GM19240 (cell line): ENCODE data around the gene RELN.
"Not testable (repeated sequence)": the region's sequence is repeated elsewhere in the genome, so short reads cannot be mapped to it uniquely, and the experiment has no call there.

Source experiments
- DNase-seq: peaks from one replicate; pipeline ENCODE4 v3.0.0; 2011; ENCODE audit warnings: low spot score; ENCODE audit not compliant: insufficient read length

The RELN gene

DNA sequence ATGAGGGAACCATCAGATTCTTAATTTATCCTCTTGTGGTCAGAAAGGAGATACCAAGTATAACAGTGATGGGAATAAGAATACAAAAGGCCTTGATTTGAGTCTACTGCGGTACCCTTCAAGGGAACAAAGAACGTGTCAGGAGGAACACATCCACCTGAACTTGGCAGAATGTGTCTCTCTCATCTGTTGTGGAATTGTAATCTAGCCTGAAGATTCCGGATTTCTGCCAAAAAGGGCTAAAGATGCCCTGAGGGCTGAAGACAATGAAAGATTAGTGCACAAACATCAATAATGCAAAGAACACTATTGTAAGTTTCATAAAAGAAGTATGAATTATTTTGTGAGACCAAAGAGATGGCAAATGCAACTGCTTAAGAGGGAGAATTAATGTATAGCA lies 134.8 kb downstream of the RELN start:
- DNase-seq, result no peak

DNA sequence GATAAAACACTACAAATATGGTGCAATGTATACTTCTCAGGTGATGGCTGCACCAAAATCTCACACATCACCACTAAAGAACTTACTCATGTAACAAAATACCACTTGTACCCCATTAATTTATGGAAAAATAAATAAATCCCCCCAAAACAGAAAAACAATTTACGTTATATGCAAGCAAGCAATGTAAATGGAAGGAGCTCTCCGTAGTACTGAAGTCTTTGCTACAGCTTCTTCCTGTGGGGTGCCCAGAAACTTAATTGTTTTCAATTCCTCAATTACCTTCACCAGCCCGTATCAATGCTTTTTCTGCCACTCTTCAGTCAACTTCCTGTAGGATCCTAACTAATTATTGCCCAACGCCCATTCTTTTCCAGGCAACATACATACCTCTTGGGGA lies 138.1 kb downstream of the RELN start:
- no peak for DNase-seq

GRCh38 chr7:103843689-103844480 lies 145.6 kb downstream of the RELN start:
- DNase-seq, result no peak

GRCh38 chr7:103833401-103833800 lies 156.1 kb downstream of the RELN start:
- no peak for DNase-seq

GRCh38 chr7:103832438-103832837 lies 157.0 kb downstream of the RELN start:
- DNase-seq, result no peak

- no peak for DNase-seq
Observed at GRCh38 chr7:103824251-103824650, 165.2 kb downstream of the RELN start.

- DNase-seq, result no peak
Observed at GRCh38 chr7:103823084-103823483, 166.4 kb downstream of the RELN start.

- DNase-seq, result no peak
Observed at GRCh38 chr7:103821092-103821491, 168.4 kb downstream of the RELN start.

- DNase-seq, result not testable (repeated sequence)
Observed at GRCh38 chr7:103815972-103816371, 173.5 kb downstream of the RELN start.

DNA sequence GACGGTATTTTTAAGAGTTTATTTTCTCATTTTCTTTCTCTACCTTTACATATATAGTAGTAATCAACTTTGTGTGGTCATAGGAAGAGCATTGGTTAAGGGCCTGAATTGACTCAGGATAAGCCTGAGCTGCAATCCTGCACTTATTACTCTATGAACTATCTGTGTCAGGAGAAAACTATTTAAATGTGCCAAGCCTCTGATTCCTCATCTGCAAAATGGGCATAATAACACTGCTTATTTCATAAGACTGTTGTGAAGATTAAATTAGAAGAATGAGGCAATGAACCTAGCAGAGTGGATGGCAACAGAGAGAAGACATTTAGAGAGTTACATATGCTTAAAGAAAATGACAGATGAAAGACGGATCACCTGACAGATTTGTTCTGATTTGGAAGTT lies 175.5 kb downstream of the RELN start:
- DNase-seq, result no peak

DNA sequence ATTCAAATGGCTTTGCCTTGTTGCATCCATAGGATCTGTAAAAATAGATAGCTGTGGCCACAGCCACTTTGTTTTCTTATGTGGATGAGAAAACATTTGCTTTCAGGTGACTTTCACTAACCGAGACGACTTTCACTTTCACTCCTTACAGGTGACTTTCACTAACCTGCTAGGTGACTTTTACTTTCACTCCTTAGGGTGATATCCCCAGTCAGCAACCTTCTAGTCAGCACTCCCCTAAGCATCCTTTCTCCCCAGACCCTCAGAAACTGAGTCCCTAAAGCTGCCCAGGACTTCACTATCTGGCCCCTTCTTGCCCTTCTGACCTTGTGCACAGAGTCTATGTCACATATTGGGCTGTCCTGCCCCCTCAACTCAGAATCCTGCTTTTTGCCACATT lies 177.5 kb downstream of the RELN start:
- no peak for DNase-seq

DNA sequence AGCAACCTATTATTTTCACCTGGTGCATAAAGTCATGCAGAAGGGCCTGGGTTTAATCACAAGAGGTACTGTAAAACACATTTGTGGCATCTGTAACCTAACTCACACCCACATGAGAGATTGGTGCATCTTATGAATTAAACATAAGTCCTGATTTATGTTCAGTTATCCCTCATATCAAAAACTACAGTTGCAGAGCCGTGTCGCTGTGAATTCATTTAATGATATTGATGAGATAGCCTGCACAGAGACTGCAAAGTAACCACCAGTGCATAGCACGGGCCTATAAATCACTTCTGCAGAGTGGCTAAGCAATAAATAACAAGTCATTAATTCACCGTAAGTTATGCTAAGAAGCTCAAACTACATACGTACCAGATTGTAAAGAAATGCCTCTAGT lies 178.2 kb downstream of the RELN start:
- DNase-seq, result no peak

DNA sequence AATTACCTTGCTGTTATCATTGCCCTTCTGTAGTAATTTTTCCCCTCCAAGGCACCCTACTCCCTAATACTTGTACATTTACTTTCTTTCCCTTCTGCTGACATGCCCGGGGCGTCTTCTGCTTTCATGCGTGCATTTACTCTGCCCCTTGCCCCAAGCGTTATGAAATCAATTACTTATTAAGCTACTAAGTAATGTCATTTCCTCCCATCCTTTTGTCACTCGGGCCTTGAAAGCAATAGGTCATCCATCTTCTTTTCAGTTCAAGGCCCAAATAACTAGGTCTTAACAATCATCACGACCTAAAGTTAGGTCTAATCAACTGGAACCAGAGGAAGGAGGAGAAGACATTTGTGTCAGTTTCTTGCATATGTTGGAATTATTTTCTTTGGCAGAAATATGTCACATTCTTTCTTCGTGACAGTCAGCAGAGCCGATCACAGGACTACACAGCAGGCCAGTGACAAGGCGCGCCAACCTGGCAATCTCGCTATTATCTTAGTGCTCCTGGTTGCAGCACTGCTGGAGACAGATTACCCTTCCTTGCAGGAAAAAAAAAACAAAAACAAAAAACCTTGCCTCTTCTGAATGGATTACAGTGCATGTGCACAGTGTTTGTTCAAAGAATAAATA lies 179.2 kb downstream of the RELN start:
- no peak for DNase-seq

DNA sequence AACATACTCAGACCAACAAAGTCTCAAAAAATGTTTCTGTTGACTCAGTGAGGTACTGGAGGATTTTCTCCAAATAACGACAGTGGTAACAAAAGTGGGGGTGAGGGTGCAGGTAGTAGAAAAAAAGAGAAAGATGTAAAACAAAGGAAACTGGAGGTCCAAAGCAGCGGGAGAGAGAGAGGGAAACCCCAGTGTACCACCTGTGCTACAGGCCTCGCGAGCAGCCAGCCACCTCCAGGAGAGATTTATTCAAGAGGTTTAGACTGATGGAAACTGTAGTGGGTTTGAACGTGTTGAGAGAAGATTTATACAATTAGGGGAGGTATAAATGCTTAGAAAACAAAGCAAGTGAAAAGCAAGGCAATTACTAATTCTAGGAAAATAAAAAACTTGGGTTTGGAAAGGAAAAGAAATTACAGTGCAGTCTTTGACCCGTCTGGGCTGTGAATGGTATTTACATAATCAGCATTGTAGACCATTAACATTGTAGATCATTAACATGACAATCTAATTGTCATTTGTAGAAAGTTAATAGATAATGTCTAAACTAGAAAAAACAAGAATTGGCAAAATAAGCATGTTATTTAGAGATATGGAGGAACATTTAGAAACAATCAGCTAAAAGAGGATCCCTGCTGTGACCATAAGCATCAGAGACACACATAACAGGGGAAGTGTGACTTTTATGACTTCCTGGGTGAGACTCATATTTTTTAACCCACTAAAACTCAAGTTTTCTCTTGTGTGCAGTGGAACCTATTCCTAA lies 180.0 kb downstream of the RELN start:
- no peak for DNase-seq

GRCh38 chr7:103805346-103805745 lies 184.1 kb downstream of the RELN start:
- DNase-seq, result no peak

DNA sequence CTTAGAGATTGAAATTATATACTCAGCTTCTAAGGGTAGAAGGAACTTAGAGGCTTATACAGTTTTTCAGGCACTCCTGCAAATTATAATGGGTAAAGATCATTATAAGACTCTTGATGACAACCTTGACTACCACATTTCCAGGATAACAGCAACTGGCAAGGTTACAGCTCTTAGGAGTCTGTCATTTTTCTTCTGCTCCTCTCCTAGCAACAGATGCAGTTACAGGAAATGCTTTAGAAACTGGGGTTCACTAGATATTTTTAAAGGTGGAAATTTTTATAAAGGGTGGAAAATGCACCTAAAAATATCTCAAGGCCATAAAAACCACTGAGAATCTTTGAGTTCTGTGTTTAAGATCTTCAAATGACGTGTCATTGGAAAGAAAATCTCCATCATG lies 185.8 kb downstream of the RELN start:
- DNase-seq, result no peak

DNA sequence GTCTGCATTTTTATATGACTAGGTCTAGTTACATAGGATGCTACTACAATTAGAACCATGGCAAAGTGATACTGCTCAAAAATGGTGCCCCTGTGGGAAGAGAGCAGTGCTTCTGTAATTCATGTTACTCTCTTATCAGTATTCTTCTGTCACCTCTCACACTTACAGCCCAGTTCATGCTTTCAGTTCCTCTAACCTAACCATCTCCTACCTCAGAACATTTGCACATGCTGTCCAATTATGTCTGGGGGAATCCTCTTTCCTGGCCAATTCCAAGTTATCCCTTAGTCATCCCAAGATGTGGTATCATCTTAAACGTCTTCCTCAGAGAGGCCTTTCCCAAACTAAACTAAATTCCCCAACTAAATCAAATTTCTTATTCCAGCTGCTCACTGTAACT lies 190.2 kb downstream of the RELN start:
- DNase-seq, result no peak

GRCh38 chr7:103797647-103798307 lies 191.7 kb downstream of the RELN start:
- no peak for DNase-seq

- no peak for DNase-seq
Observed at GRCh38 chr7:103796327-103796962, 193.0 kb downstream of the RELN start.

DNA sequence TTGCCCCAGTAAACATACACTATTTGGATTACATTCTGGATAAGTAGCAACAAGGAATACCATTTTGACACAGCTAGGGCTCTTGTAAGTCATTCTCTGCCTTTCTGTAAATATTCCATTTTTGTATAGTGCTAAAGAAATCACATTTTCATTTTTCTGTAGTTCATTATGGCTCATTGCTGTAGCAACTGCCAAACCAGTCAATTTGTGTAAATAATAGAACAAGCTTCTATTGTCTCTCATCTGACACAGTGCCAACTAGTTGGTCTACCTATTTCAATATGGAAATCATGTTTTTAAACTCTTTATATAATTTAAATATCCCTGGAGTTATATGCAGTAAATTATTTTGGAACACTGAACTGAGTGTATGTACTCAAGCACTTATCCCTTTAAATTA lies 193.7 kb downstream of the RELN start:
- no peak for DNase-seq

DNA sequence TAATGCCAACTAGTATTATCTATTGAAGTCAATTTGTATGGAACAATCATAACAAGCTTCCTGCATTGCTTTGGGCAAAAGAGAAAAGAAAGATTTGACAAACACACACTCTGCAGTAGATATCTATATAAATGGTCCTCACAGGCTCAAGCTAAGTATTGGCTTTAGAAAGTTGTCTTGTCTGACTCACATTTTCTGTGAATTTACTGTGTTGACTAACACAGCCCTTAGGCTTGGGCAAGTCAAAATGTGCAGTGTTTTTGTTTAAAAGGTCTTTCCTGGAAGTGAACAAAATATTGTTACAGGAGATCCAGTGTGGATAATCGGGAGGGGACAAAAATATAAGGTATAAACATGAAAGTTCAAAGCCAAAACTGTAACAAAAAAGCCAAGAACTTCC lies 194.4 kb downstream of the RELN start:
- DNase-seq, result no peak
